ENCODE measurements around the gene TADA2B.

- TF ChIP-seq RBM39 (optimal IDR thresholded peaks at IDR 0.05; ENCODE audit: low read depth, low read length) (no peak), CTCF (IDR thresholded peaks at IDR 0.05 in 2 of 3, conservative IDR thresholded peaks at IDR 0.05 in 1 of 3; ENCODE audit: insufficient read depth in 2 of 3, low read depth in 1 of 3, low read length in 3 of 3) (no peak), MXI1 (IDR thresholded peaks at IDR 0.05; ENCODE audit: low read depth, low read length) (no peak), ZNF316 (IDR thresholded peaks at IDR 0.05) (no peak), JUND (IDR thresholded peaks at IDR 0.05; ENCODE audit: borderline replicate concordance, low read depth, low read length) (no peak), JUND (tag; IDR thresholded peaks at IDR 0.05; ENCODE audit: borderline replicate concordance, low read depth, low read length) (no peak), ZNF778 (CRISPR knock-in tag; IDR thresholded peaks at IDR 0.05) (no peak), CBFA2T2 (conservative IDR thresholded peaks at IDR 0.05) (no peak)
Observed at GRCh38 chr4:7005571-7005970, 37.6 kb upstream of the TADA2B start.

Data from K562 (cell line).